ENCODE results near the gene CES4A.

The CES4A gene

DNA sequence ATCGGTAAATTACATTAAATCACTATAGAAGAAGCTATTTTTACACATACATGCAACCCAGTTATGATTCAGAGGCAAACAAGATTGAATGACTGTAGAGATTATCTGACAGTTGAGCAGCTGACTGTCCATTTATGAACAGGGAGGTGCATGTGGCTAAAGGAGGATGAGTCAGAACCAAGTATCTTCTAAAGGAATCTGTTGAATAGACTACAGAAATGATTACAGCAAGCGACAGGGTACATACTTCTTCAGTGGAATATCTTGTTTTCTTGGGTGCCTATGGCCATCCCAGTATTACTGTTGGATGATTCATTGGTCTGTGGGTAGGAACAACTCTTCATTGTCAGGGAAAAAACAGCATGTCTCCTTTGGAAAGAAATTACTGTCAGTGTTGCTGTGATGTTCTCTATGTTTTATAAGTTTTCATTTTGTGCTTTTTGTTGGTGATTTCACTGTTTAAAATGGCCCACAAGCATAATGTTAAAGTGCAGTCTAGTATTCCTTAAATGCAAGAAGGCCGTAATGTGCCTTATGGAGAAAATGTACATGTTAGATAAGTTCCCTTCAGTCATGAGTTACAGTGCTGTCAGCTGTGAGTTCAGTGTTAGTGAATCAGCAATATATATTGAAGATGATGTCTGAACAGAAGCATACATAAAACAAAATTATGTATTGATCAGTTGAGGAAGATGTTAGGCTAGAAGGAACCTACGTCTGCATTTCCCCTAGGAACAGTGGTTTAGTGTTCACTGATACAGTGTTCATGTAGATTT, 67.5 kb downstream of the CES4A start:
- DNase-seq = no peak
